K562 (cell line): ENCODE results near the gene ELF5. TPM values are rescaled to one million over a fixed set of nuclear protein-coding genes. Genes with fewer than 3 reads are reported as not detected.

Source experiments
- ATAC-seq: fragments of 200-7000 bp; cut with Tn5 transposase; 3 replicates; pipeline ENCODE4 v1.9.1; 2020; ENCODE audit warnings: moderate library complexity
- BruUV-seq: library from RNA; stranded (reverse); fragments of 400-500 nt; replicated peaks from 2 replicates; lab custom pipeline; 2021; lab: Mats Ljungman, UMichigan
- CTCF ChIA-PET: fragments of 300-600 bp; formaldehyde crosslinking; extraction: SDS; loops from one replicate; lab custom pipeline; 2021; ENCODE audit warnings: low intra/inter-chr PET ratio; lab: Yijun Ruan, JAX
- POLR2A ChIA-PET: fragments of 300-600, 350-650 bp; sonication (Branson Sonifier 250); formaldehyde crosslinking; extraction: SDS; loops from one replicate; lab custom pipeline; 2021; ENCODE audit warnings: antibody characterized with exemption, inconsistent platforms; lab: Yijun Ruan, JAX
- DNase-seq, 4 experiments: peaks; one replicate each; pipeline versions ENCODE4 v3.0.0 to v3.0.0-alpha.2; 2011 to 2018; ENCODE audit warnings: low spot score in 3 of 4, mixed read lengths in 3 of 4; ENCODE audit errors: extremely low read depth in 1 of 4
- FAIRE-seq: peaks from 2 replicates; lab custom pipeline; 2011; peaks lifted over from hg19 to GRCh38; lab: Jason Lieb, UNC
- H2AFZ ChIP-seq: 2 replicates; pipeline ENCODE4 v1.6.0; 2011; ENCODE audit warnings: low read depth, low read length, control low read depth, inconsistent platforms
- H3K27ac ChIP-seq: fragments of 200-600 bp; 3 replicates; pipeline ENCODE4 v1.8.0; 2011; ENCODE audit warnings: low read depth, mild to moderate bottlenecking, control low read depth, inconsistent platforms, low read length, moderate library complexity, mixed read lengths; ENCODE audit errors: extremely low read depth
- H3K27me3 ChIP-seq, 2 experiments: fragments of 300-600 bp in 1 of 2; 2 replicates in 1 of 2; 3 replicates in 1 of 2; pipeline versions ENCODE4 v1.6.0 to v1.8.0; 2011; ENCODE audit warnings: inconsistent platforms in 2 of 2, low read length in 2 of 2, mild to moderate bottlenecking in 1 of 2, mixed read lengths in 1 of 2, moderate library complexity in 1 of 2; ENCODE audit not compliant: control insufficient read depth in 2 of 2, insufficient read depth in 2 of 2
- H3K36me3 ChIP-seq: fragments of 300-600 bp; 3 replicates; pipeline ENCODE4 v1.8.0; 2011; ENCODE audit warnings: mild to moderate bottlenecking, low read length, inconsistent platforms; ENCODE audit not compliant: control insufficient read depth, insufficient read depth
- H3K4me1 ChIP-seq, 2 experiments: fragments of 200-600 bp in 1 of 2; replicated peaks in 1 of 2; 2 replicates in 1 of 2; 3 replicates in 1 of 2; pipeline versions ENCODE4 v1.5.1 to v1.8.0; 2011; ENCODE audit warnings: inconsistent platforms in 2 of 2, low read length in 2 of 2, mild to moderate bottlenecking in 1 of 2, mixed read lengths in 1 of 2, moderate library complexity in 1 of 2; ENCODE audit not compliant: control insufficient read depth in 2 of 2, insufficient read depth in 2 of 2
- H3K4me2 ChIP-seq: 2 replicates; pipeline ENCODE4 v1.6.1; 2011; ENCODE audit warnings: low read length, control low read depth, inconsistent platforms, mixed read lengths; ENCODE audit not compliant: insufficient read depth
- H3K4me3 ChIP-seq: fragments of 200-600 bp; sonication (generic), shearing (Covaris generic); 2 replicates; pipeline ENCODE4 v1.5.1; 2016; ENCODE audit warnings: control low read depth, inconsistent platforms
- H3K79me2 ChIP-seq: fragments of 200-600 bp; 3 replicates; pipeline ENCODE4 v1.8.0; 2011; ENCODE audit warnings: low read length, inconsistent platforms; ENCODE audit not compliant: control insufficient read depth, insufficient read depth
- H3K9ac ChIP-seq, 2 experiments: 2 replicates each; pipeline versions ENCODE4 v1.6.0 to v1.6.1; 2011; ENCODE audit warnings: low read depth in 2 of 2, low read length in 2 of 2, control low read depth in 1 of 2, inconsistent platforms in 1 of 2, mild to moderate bottlenecking in 1 of 2, mixed read lengths in 1 of 2; ENCODE audit not compliant: insufficient read depth in 1 of 2
- H3K9me1 ChIP-seq: one replicate; pipeline ENCODE4 v1.6.0; 2011; ENCODE audit warnings: inconsistent platforms, mild to moderate bottlenecking, low read length, moderate library complexity; ENCODE audit not compliant: control insufficient read depth, insufficient read depth
- H3K9me3 ChIP-seq: replicated peaks from 2 replicates; pipeline ENCODE4 v1.5.1; 2011; ENCODE audit warnings: low read depth, low read length, inconsistent platforms; ENCODE audit not compliant: control insufficient read depth, insufficient read depth
- H4K20me1 ChIP-seq: replicated peaks from 2 replicates; pipeline ENCODE4 v1.6.1; 2011; ENCODE audit warnings: low read length, inconsistent platforms, mixed read lengths; ENCODE audit not compliant: control insufficient read depth, insufficient read depth
- C11orf30 ChIP-seq: fragments of 450-650 bp; IDR thresholded peaks from 2 replicates; pipeline ENCODE4 v1.6.1; 2016; ENCODE audit warnings: low read depth, mild to moderate bottlenecking
- CEBPB ChIP-seq: fragments of 450-650 bp; IDR thresholded peaks from 2 replicates; pipeline ENCODE4 v1.6.1; 2016; ENCODE audit warnings: missing genetic modification characterization, missing compliant biosample characterization
- CEBPG ChIP-seq, 3 experiments: fragments of 200-800 bp in 1 of 3; sonication (Bioruptor generic) in 1 of 3; sonication (generic) in 1 of 3; formaldehyde crosslinking in 1 of 3; IDR thresholded peaks in 2 of 3; conservative IDR thresholded peaks in 1 of 3; 2 replicates each; pipeline versions ENCODE4 v1.6.1 to v1.8.0; 2016 to 2022; ENCODE audit warnings: missing compliant biosample characterization in 2 of 3, missing genetic modification characterization in 2 of 3, mild to moderate bottlenecking in 1 of 3, missing genetic modification reagents in 1 of 3
- L3MBTL2 ChIP-seq: fragments of 450-650 bp; IDR thresholded peaks from 2 replicates; pipeline ENCODE4 v1.6.1; 2016; ENCODE audit warnings: mild to moderate bottlenecking, moderate library complexity
- MAFF ChIP-seq: IDR thresholded peaks from 2 replicates; pipeline ENCODE4 v1.6.1; 2012; ENCODE audit warnings: low read length, improper control_type of control experiment
- MAFG ChIP-seq: fragments of 450-650 bp; conservative IDR thresholded peaks from 2 replicates; pipeline ENCODE4 v1.6.1; 2016; ENCODE audit warnings: missing genetic modification characterization, missing compliant biosample characterization
- MAFK ChIP-seq: IDR thresholded peaks from 2 replicates; pipeline ENCODE4 v1.6.1; 2011; ENCODE audit warnings: low read length, improper control_type of control experiment
- MCM3 ChIP-seq: fragments of 450-650 bp; IDR thresholded peaks from 2 replicates; pipeline ENCODE4 v1.6.1; 2016
- SP2 ChIP-seq: IDR thresholded peaks from 2 replicates; pipeline ENCODE4 v1.6.1; 2011; ENCODE audit warnings: mild to moderate bottlenecking, low read depth, low read length, moderate library complexity; ENCODE audit not compliant: poor library complexity, severe bottlenecking; ENCODE audit errors: extremely low read depth
- ZNF3 ChIP-seq: fragments of 250-450 bp; sonication (Bioruptor Pico); IDR thresholded peaks from 2 replicates; pipeline ENCODE4 v1.5.0; 2021; ENCODE audit warnings: mild to moderate bottlenecking, moderate library complexity
- ZNF318 ChIP-seq, 2 experiments: fragments of 450-650 bp; IDR thresholded peaks; 2 replicates each; pipeline ENCODE4 v1.6.1; 2016; ENCODE audit warnings: mild to moderate bottlenecking in 2 of 2, borderline replicate concordance in 1 of 2, low read depth in 1 of 2, moderate library complexity in 1 of 2
- ZNF444 ChIP-seq: fragments of 250-450 bp; sonication (Bioruptor Pico); IDR thresholded peaks from 2 replicates; pipeline ENCODE4 v1.4.0; 2020; ENCODE audit warnings: mild to moderate bottlenecking, moderate library complexity
- WGBS: fragments of 100-300 bp; shearing (Covaris generic); methylation state at CpG from one replicate; pipeline ENCODE4 v1.1.6; 2016; ENCODE audit warnings: low coverage, mixed read lengths; ENCODE audit not compliant: insufficient coverage; ENCODE audit errors: missing lambda C conversion rate; 5-methylcytosine and 5-hydroxymethylcytosine counted together
- in situ Hi-C: fragments of 300-500 bp; cut with MboI; formaldehyde crosslinking; loops from 4 replicates; pipeline ENCODE4 v1.15.0; 2018; ENCODE audit warnings: inconsistent platforms, mixed read lengths
- intact Hi-C: fragments of 100-400 bp; cut with micrococcal nuclease; formaldehyde crosslinking; loops from 2 replicates; pipeline ENCODE4 v1.14.2; 2022
- polyA plus RNA-seq, 8 experiments: library from polyadenylated mRNA; depleted of rRNA in 4 of 8; stranded (reverse) in 5 of 8; unstranded in 3 of 8; fragments of >200 nt; fragmentation: Nextera tagmentation in 2 of 8; fragmentation: Illumina TruSeq in 1 of 8; extraction: Ambion mirVana in 2 of 8; extraction: Trizol in 1 of 8; gene quantifications; 2 replicates each; pipeline versions ENCODE4 v1.2.1 to v1.2.3, GENCODE V29; 2011 to 2014; ENCODE audit warnings: inconsistent platforms in 1 of 8, missing spikeins in 1 of 8
- total RNA-seq, 7 experiments: library from RNA; depleted of rRNA in 6 of 7; stranded (reverse); fragments of >200 nt in 6 of 7; fragmentation: Illumina TruSeq in 2 of 7; extraction: Trizol in 2 of 7; gene quantifications; 2 replicates each; pipeline versions ENCODE4 v1.2.1 to v1.2.3, GENCODE V29; 2011 to 2021; ENCODE audit warnings: low replicate concordance in 1 of 7

ELF5 gene
- total and polyA plus RNA-seq, 9 of the 15 experiments (the other 6 are each of a cell fraction or from before 2014, with no cell fraction given): not detected

GRCh38 chr11:34525888-34526657, 12.5 kb upstream of the ELF5 start:
- CTCF ChIA-PET: no interaction called here
- POLR2A ChIA-PET: interaction anchor here (0.6 to 1.2 kb wide), 4 partner anchors 21 to 634 kb away, joined by 3 to 4 read pairs (median 3); no protein-coding TSS in a partner anchor
- no peak overlapping the region for H3K4me3 ChIP-seq
- peak overlapping the region; percentile 68; the same call in 1 of the 2 replicates for H2AFZ ChIP-seq
- no peak overlapping the region for H3K9ac ChIP-seq
- no TSS peak for BruUV-seq
- H3K4me2 ChIP-seq: peak overlapping the region; percentile 37; the same call in 1 of the 2 replicates
- no peaks in the 10 kb centered on the region for H3K36me3 ChIP-seq
- H3K9me1 ChIP-seq: no peaks in the 10 kb centered on the region
- ATAC-seq (peak; percentile 58), FAIRE-seq (no peak), DNase-seq (no peak)
- intact Hi-C loops (no loop called here), in situ Hi-C loops (no loop called here)
- H3K27me3 ChIP-seq: peaks cover 14 to 40% of the 10 kb centered on the region in 2 experiments
- H3K27ac ChIP-seq: no peak overlapping the region
- no peaks in the 10 kb centered on the region for H3K79me2 ChIP-seq
- peaks cover 0 to 4% of the 10 kb centered on the region in 2 experiments; a peak in 2 of 5 replicates for H3K4me1 ChIP-seq
- H4K20me1 ChIP-seq: no peaks in the 10 kb centered on the region
- 17% methylated on average over 9 of the region's 9 CpGs for WGBS
- H3K9me3 ChIP-seq: no peaks in the 10 kb centered on the region
- TF ChIP-seq MAFG (tag) (peak; percentile 59), MCM3 (no peak), MAFK (peak; percentile 71; the same call in 1 of the 2 replicates), CEBPB (tag) (peak; percentile 65), L3MBTL2 (0 out of 2 replicates have a peak, but pooled peaks have one; percentile 16), MAFF (peak; percentile 56; the same call in 1 of the 2 replicates), SP2 (no peak), ZNF3 (CRISPR knock-in tag) (no peak), ZNF444 (no peak), C11orf30 (peak; percentile 46; the same call in 1 of the 2 replicates), CEBPG (CRISPR knock-in tag; IDR thresholded peaks at IDR 0.05) (0 out of 2 replicates have a peak, but pooled peaks have one; percentile 16), CEBPG (tag; conservative IDR thresholded peaks at IDR 0.05 in 1 of 2, IDR thresholded peaks at IDR 0.05 in 1 of 2) (peak; percentile 42 to 43; a peak in 1 of 4 replicates), ZNF318 (IDR thresholded peaks at IDR 0.05; ENCODE audit: borderline replicate concordance in 1 of 2, low read depth in 1 of 2) (no peak)
